ENCODE measurements around the gene SLC4A7. TPM values are rescaled to one million over a fixed set of nuclear protein-coding genes. Genes with fewer than 3 reads are reported as not detected.

The SLC4A7 gene
- total RNA-seq, 2 donors from 2014 or later, result 23.5 to 31.1 TPM

- Histone ChIP-seq H3K4me1 (replicated peaks) (no peaks in the 10 kb centered on the region), H3K4me3 (no peak overlapping the region), H3K27me3 (replicated peaks; ENCODE audit: insufficient read depth) (no peaks in the 10 kb centered on the region), H3K36me3 (no peaks in the 10 kb centered on the region), H3K9me3 (no peaks in the 10 kb centered on the region), H3K27ac (no peak overlapping the region)
- DNase-seq (ENCODE audit: low spot score), result no peak
- WGBS, result 68% methylated on average over 1 of the region's 1 CpG
- TF ChIP-seq POLR2A (IDR thresholded peaks at IDR 0.05) (no peak), CTCF (IDR thresholded peaks at IDR 0.05) (no peak), POLR2AphosphoS5 (IDR thresholded peaks at IDR 0.05) (no peak)
- intact Hi-C loops (cut with DNase I), result no loop called here
These were observed 92.4 kb downstream of the SLC4A7 start for GRCh38 chr3:27391796-27392195.

GRCh38 chr3:27387625-27388024, 96.6 kb downstream of the SLC4A7 start:
- intact Hi-C loops (cut with DNase I), result no loop called here
- WGBS, result 82% methylated on average over 1 of the region's 1 CpG
- TF ChIP-seq POLR2AphosphoS5 (IDR thresholded peaks at IDR 0.05) (no peak), CTCF (IDR thresholded peaks at IDR 0.05) (no peak), POLR2A (IDR thresholded peaks at IDR 0.05) (no peak)
- Histone ChIP-seq H3K27me3 (replicated peaks; ENCODE audit: insufficient read depth) (no peaks in the 10 kb centered on the region), H3K9me3 (no peaks in the 10 kb centered on the region), H3K27ac (no peak overlapping the region), H3K4me1 (replicated peaks) (no peaks in the 10 kb centered on the region), H3K4me3 (no peak overlapping the region), H3K36me3 (no peaks in the 10 kb centered on the region)
- no peak for DNase-seq (ENCODE audit: low spot score)

GRCh38 chr3:27385504-27385903, 98.7 kb downstream of the SLC4A7 start:
- DNase-seq (ENCODE audit: low spot score), result no peak
- TF ChIP-seq POLR2A (IDR thresholded peaks at IDR 0.05) (no peak), CTCF (IDR thresholded peaks at IDR 0.05) (no peak), POLR2AphosphoS5 (IDR thresholded peaks at IDR 0.05) (no peak)
- intact Hi-C loops (cut with DNase I), result no loop called here

GRCh38 chr3:27384191-27384590, 100.0 kb downstream of the SLC4A7 start:
- no peak overlapping the region for H3K4me3 ChIP-seq
- H3K4me1 ChIP-seq (replicated peaks), result no peaks in the 10 kb centered on the region
- 98% methylated on average over 1 of the region's 1 CpG for WGBS
- no peak for DNase-seq (ENCODE audit: low spot score)
- no peaks in the 10 kb centered on the region for H3K9me3 ChIP-seq
- intact Hi-C loops (cut with DNase I), result no loop called here
- no peak overlapping the region for H3K27ac ChIP-seq
- H3K27me3 ChIP-seq (replicated peaks; ENCODE audit: insufficient read depth), result no peaks in the 10 kb centered on the region
- no peaks in the 10 kb centered on the region for H3K36me3 ChIP-seq
- TF ChIP-seq POLR2A (IDR thresholded peaks at IDR 0.05) (no peak), CTCF (IDR thresholded peaks at IDR 0.05) (no peak), POLR2AphosphoS5 (IDR thresholded peaks at IDR 0.05) (no peak)

More at GRCh38 chr3:27385504-27385903, 98.7 kb downstream of the SLC4A7 start:
- H3K4me3 ChIP-seq, result no peak overlapping the region
- H3K36me3 ChIP-seq, result no peaks in the 10 kb centered on the region
- no peaks in the 10 kb centered on the region for H3K9me3 ChIP-seq
- no peaks in the 10 kb centered on the region for H3K27me3 ChIP-seq (replicated peaks; ENCODE audit: insufficient read depth)
- H3K4me1 ChIP-seq (replicated peaks), result no peaks in the 10 kb centered on the region
- no peak overlapping the region for H3K27ac ChIP-seq

- H3K4me1 ChIP-seq (replicated peaks), result no peaks in the 10 kb centered on the region
- TF ChIP-seq POLR2AphosphoS5 (IDR thresholded peaks at IDR 0.05) (no peak), POLR2A (IDR thresholded peaks at IDR 0.05) (no peak), CTCF (IDR thresholded peaks at IDR 0.05) (no peak)
- no peaks in the 10 kb centered on the region for H3K9me3 ChIP-seq
- H3K36me3 ChIP-seq, result no peaks in the 10 kb centered on the region
- 32% methylated on average over 3 of the region's 3 CpGs for WGBS
- intact Hi-C loops (cut with DNase I), result no loop called here
- H3K27me3 ChIP-seq (replicated peaks; ENCODE audit: insufficient read depth), result no peaks in the 10 kb centered on the region
- no peak for DNase-seq (ENCODE audit: low spot score)
- H3K4me3 ChIP-seq, result no peak overlapping the region
- no peak overlapping the region for H3K27ac ChIP-seq
These were observed 103.5 kb downstream of the SLC4A7 start for GRCh38 chr3:27380433-27381357.
